HG02763 (cell line): Measurements from ENCODE around the gene ZNF276.
"Not testable (repeated sequence)": the region's sequence is repeated elsewhere in the genome, so short reads cannot be mapped to it uniquely, and the experiment has no call there.

Experiments used
- ATAC-seq: cut with Tn5 transposase; IDR thresholded peaks from one replicate; pipeline ENCODE4 v1.9.1; 2021; ENCODE audit warnings: mild to moderate bottlenecking, moderate library complexity; ENCODE audit not compliant: unreplicated experiment

Gene ZNF276, protein sequence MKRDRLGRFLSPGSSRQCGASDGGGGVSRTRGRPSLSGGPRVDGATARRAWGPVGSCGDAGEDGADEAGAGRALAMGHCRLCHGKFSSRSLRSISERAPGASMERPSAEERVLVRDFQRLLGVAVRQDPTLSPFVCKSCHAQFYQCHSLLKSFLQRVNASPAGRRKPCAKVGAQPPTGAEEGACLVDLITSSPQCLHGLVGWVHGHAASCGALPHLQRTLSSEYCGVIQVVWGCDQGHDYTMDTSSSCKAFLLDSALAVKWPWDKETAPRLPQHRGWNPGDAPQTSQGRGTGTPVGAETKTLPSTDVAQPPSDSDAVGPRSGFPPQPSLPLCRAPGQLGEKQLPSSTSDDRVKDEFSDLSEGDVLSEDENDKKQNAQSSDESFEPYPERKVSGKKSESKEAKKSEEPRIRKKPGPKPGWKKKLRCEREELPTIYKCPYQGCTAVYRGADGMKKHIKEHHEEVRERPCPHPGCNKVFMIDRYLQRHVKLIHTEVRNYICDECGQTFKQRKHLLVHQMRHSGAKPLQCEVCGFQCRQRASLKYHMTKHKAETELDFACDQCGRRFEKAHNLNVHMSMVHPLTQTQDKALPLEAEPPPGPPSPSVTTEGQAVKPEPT

DNA sequence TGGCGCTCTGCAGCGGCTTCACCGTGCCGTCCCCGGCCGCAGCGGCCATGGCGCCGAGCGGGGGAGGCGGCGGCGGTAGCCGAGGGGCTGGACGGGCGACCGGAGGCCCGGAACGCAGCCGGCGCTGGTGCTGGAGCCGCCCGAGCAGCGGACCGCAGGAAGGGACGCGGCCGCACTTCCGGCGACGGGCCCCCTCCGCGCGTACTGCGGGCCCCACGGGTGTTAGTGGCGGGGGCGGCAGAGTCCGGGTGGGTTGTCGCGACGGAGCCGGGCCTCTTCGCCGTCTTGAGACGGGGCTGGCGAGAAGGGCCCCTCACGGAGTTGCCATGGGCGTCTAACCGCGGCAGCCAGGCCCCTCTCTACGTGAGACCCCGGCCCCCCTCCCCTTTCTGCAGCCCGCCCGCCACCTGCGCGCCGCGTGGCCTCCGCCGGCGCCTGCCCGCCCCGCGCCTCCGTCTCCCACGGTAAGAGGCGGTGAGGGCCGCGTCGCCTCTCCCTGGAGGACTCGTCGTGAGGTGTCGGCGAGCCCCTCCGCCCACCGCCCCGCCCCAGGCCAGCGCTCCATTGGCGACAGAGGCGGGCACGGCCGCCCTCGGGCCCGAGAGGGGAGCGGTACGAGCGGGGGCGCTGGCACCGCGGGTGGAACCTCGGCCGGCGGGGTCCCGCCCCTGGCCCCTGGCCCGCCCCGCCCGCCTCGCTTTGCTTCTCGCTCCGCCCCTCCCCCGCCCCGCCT lies at the start of gene ZNF276, which contains the start of gene VPS9D1:
Gene ZNF276 (plus strand): TSS at position 725 of the 733 bp plus-strand sequence. CDS start 104 bp downstream, outside the sequence.
Gene VPS9D1 (minus strand): TSS at position 86 of the 733 bp plus-strand sequence. CDS start 37 bp downstream, at position 49.
- ATAC-seq = peak; percentile 57

DNA sequence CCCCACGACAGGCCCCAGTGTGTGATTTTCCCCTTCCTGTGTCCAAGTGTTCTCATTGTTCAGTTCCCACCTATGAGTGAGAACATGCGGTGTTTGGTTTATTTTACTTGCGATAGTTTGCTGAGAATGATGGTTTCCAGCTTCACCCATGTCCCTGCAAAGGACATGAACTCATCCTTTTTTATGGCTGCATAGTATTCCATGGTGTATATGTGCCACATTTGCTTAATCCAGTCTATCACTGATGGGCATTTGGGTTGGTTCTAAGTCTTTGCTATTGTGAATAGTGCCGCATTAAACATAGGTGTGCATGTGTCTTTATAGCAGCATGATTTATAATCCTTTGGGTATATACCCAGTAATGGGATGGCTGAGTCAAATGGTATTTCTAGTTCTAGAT lies 49.8 kb upstream of the ZNF276 start:
- ATAC-seq = not testable (repeated sequence)

DNA sequence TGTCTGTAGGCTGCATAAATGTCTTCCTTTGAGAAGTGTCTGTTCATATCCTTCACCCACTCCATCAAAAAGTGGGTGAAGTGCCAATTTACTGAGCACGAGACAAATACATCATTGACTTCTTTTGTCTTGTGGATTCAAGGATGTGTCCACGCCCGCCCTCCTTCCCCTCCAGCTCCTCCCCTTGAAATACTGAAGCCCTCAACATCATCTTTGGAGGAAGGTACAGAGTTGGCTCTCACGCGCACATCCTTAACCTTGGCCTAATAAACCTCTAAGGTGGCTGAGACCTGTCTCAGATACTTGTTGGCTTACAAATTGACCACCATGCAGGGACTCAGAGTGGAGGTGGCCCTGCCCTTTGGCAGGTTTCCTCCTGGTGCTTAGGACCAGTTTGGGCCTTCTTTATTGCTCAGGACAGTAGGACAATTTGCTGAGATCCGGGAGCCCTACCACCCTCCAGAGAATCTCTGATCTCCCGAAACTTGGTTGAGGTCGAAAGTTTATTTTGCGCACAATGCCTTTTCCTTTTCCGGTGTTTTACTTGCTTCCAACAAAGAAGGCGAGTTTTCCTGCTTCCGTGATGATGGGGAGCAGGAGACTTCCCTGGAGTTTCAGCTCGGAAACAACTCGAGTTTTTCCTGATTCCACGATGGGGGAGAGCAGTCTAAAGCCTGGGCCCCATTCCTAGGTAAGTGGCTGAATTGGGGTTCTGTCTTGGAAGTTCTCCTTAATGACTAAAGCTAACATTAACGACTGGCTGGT lies 49.0 kb upstream of the ZNF276 start:
- no peak for ATAC-seq

DNA sequence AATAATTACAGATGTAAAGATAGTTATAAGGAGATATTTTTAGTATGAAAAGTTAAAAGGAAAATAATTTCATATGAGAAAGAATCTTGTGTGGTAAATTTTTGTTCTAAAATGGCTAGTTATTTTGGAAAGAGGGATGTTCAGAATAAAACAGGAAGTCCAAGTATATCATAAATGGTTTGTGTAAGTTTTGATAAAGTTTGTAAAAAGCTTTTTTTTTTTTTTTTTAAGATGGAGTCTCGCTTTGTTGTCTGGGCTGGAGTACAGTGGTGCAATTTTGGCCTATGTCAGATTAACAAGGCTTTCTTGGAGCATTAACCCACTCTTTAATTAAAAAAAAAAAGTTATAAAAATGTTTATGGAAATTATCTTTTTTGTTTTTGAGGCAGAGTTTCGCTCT lies 43.1 kb upstream of the ZNF276 start:
- ATAC-seq = no peak

DNA sequence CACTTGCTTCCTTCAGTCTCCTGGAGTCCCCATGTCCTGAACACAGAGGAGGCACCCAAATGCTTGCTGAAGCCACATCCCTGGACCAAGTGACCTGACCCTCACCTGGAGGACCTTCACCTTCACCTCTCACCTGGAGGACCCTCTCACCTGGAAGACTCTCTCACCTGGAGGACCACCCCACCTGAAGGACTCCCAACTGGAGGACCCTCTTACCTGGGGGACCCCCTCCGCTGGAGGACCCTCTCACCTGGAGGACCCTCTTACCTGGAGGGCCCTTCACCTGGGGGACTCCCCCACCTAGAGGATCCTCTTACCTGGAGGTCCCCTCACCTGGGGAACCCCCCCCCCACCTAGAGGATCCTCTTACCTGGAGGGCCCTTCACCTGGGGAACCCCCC lies 35.4 kb upstream of the ZNF276 start:
- ATAC-seq = no peak

DNA sequence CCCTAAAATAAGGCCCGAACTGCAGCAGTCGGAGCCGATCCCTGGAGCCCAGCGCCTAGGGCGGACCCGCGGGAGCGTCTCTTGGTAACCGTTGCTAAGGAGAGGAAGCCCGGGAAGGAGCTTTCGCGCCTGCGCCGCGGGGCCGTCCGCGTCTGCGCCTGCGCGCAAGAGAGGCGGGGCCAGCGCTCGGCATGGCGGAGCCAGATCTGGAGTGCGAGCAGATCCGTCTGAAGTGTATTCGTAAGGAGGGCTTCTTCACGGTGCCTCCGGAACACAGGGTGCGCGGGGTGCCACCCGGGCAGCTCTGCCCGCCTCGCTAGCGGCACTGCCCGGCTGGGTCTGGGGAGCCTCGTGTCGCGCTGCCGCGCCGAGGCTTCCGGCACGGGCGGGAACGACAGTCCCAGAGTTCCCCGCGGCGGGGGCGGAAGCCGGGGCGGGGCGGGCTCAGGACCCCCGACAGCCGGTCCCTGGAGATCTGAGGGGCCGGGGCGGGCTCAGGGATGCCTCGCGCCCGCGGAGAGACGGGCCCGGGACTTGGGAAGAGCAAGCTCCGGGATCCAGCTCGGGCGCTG lies 34.7 kb upstream of the ZNF276 start, which contains the start of gene CDK10:
Gene CDK10 (plus strand): TSS at position 170 of the 572 bp plus-strand sequence. CDS start 22 bp downstream, at position 192.
- ATAC-seq = peak; percentile 80

DNA sequence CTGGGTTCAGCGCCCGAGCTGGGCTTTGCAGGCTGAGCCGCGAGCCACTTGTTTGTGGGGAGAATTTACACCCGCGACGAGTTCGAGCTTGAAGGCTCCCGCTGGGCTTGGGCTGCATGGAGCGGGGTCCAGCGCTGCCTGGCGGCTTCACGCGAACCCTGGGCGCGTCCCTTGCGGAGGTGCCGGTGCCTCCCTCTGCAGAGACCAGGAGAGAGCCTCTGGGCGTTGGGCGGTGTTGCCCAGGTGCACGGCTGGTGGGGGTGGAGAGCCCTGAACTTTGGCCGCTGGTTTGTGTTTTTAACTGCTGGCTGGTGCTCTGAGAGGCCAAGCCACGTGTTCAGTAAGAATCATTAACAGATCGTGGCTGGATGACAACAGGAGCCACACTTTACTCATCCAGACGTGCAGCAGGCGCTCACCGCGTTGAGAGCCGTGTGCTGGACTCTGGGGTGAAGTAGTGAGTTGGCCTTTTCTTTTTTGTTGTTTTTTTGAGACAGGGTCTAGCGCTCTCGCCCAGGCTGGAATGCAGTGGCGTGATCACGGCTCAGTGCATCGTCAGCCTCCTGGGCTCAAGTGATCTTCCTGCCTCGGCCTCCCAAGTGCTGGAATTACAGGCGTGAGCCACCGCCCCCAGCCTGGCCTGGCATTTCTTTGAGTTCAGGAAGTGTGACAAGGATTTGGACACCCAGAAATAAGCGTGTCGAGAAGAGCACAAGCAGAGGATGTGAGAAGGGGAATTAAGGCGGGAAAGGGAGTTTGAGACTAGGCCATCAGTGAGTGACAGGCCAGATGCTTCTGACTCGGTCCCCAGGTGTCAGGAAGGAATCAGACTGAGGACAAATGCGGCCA lies 34.0 kb upstream of the ZNF276 start:
- ATAC-seq = peak; percentile 48

DNA sequence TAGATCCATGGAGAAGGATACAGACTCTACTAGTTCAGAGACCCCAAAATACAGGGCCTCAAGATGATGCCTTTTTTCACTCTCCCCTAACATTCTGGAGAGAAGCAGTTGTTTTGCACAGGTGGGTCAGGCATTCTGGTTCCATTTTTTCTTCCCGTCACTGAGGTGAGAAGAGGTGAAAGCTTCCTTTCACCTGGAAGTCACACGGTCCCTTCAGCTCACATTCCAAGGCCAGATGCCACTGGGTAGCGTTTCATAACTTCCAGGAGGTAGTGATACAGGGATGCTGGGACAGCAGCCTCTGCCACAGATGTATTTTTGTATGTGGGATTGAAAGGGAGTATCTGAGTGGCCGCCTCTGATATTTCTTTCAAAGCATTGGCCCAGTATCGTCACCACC lies 32.9 kb upstream of the ZNF276 start:
- no peak for ATAC-seq

DNA sequence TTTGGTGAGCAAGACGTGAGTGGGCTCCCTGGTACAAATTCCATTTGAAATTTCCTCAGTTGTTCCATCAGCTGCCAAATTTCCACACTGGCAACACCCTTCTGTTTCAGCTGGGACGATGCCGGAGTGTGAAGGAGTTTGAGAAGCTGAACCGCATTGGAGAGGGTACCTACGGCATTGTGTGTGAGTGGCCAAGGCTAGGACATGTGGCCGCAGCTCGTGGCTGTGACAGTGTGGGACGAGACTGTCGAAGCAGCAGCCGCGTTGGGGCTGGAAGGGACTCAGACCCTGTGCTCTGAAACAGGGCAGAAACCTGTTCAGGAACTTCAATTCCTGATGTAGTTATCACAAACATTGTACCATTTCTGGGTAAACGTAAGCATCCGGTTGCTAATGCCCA lies 32.2 kb upstream of the ZNF276 start:
- no peak for ATAC-seq

DNA sequence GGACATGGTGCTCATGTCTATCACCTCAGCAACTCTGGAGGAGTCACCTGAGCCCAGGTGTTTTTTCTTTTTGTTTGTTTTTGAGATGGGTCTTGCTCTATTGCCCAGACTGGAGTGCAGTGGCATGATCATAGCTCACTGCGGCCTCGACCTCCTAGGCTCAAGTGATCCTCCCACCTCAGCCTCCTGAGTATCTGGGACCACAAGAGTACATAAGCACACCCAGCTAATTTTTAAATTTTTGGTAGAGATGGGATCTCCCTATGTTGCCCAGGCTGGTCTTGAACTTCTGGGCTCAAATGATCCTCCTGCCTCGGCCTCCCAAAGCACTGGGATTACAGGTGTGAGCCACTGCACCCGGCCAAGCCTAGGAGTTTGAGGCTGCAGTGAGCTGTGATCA lies 31.7 kb upstream of the ZNF276 start:
- not testable (repeated sequence) for ATAC-seq

DNA sequence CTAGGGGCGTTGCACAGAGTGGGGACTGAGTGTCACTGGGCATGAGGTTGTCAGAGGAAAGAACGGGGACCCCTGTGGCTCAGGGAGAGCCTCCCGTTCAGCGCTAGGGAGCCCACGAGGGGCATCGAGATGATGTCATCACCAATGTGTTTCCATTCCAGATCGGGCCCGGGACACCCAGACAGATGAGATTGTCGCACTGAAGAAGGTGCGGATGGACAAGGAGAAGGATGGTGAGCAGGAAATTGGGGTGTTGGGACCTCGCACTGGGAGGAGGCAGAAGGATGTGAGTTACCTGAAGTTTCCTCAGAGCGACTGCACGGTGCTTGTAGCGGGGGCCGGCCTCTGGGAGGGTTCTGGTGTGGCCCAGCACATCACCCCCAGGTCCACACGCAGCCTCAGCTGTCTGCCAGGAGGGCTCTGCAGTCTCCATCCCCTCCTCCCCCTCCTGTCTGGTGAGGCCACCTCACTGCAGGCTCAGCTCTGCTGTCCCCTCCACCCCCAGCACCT lies 30.9 kb upstream of the ZNF276 start:
- no peak for ATAC-seq

DNA sequence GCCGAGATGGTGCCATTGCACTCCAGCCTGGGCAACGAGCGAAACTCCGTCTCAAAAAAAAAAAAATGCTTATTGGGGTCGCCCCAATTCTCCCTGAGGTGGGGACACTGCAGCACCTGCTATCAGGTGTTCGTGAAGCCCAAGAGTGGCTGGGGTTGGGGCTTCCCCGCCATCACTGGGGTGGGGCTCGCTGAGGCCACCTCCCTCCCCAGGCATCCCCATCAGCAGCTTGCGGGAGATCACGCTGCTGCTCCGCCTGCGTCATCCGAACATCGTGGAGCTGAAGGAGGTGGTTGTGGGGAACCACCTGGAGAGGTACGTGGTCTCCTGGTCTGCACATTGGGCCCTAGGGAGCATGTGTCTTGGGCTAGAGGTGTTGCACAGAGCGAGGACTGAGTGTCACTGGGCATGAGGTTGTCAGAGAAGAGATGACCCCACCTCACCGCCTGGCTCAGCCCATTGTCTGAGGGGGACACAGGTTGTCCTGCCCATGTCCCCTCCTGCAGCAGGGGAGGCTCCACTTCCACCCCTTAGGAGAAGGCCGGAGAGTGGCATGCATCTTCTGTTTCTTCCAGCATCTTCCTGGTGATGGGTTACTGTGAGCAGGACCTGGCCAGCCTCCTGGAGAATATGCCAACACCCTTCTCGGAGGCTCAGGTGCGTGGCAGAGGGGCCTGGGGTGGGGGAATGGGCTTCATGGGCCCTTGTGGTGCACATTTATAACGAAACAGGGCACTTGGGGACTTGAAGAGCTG lies 29.9 kb upstream of the ZNF276 start:
- ATAC-seq = no peak

DNA sequence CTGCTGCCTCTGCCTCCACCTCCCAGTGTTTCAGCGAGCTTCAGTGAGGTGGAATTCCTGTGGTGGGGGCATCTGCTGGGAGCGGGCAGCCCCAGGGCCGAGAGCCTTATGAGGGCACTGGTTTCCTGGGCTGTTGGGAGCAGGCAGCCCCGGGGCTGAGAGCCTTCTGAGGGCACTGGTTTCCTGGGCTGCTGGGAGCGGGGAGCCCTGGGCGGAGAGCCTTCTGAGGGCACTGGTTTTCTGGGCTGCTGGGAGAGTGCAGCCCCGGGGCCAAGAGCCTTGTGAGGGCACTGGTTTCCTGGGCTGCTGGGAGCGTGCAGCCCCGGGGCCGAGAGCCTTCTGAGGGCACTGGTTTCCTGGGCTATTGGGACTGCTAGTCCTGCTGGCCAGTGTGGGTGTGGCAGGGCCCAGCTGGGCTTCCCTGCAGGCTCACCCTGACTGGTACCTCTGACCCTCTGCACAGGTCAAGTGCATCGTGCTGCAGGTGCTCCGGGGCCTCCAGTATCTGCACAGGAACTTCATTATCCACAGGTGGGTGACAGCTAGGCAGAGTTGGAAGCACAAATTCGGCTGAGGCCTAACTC lies 29.3 kb upstream of the ZNF276 start:
- no peak for ATAC-seq

DNA sequence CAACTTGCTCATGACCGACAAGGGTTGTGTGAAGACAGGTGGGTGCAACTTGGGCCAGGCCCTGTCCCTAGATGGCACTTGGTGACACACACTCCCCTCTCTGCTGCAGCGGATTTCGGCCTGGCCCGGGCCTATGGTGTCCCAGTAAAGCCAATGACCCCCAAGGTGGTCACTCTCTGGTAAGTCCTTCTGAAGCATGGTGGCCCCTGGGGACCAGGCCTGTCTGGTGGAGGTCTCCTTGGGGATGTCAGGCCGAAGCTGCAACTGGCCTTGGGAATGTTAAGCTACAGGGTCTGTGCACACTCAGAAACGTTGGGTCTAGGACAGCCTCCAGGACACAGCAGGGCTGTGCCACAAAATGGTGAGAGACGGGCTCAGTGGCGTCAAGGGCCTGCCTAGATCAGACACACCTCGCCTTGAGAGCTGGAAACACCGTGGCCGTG lies 28.0 kb upstream of the ZNF276 start:
- no peak for ATAC-seq

DNA sequence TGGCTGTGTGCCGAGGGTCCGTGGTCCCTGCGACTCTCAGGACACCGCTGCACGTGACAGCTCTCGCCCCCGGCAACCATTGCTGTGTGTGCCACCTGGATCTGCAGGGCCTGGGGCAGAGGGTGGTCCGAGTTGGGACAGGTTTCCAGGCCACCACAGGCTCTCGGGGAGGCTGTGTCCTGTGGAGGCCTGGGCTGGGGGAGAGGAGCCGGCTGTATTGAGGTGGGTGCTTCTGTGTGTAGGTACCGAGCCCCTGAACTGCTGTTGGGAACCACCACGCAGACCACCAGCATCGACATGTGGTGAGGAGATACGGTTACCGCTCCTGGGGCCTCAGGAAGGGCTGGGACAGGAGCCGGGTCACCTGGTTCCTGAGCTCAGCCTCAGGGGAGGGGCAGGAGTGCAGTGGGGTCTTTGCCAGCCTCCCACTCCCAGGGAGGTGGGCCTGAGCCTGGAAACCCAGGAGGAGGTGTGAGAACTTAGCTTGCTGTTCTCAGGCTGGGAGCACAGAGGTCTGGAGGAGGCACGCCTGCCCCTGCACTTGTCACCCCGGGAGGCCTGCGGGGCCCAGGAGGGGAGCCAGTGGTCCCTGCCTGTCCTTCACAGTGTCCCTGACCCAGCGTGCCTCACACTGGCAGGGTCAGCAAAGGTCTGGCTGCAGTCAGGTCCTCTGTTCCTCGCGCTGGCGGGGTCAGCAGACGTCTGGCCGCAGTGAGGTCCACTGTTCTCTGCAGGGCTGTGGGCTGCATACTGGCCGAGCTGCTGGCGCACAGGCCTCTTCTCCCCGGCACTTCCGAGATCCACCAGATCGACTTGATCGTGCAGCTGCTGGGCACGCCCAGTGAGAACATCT lies 27.2 kb upstream of the ZNF276 start:
- no peak for ATAC-seq

DNA sequence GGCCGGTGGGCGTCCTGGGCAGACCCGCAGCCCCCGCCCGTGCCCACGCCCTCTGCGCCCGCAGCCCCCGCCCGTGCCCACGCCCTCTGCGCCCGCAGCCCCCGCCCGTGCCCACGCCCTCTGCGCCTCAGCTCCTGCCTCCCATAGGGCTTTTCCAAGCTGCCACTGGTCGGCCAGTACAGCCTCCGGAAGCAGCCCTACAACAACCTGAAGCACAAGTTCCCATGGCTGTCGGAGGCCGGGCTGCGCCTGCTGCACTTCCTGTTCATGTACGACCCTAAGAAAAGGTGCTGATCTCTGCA lies 26.6 kb upstream of the ZNF276 start:
- ATAC-seq = not testable (repeated sequence)

DNA sequence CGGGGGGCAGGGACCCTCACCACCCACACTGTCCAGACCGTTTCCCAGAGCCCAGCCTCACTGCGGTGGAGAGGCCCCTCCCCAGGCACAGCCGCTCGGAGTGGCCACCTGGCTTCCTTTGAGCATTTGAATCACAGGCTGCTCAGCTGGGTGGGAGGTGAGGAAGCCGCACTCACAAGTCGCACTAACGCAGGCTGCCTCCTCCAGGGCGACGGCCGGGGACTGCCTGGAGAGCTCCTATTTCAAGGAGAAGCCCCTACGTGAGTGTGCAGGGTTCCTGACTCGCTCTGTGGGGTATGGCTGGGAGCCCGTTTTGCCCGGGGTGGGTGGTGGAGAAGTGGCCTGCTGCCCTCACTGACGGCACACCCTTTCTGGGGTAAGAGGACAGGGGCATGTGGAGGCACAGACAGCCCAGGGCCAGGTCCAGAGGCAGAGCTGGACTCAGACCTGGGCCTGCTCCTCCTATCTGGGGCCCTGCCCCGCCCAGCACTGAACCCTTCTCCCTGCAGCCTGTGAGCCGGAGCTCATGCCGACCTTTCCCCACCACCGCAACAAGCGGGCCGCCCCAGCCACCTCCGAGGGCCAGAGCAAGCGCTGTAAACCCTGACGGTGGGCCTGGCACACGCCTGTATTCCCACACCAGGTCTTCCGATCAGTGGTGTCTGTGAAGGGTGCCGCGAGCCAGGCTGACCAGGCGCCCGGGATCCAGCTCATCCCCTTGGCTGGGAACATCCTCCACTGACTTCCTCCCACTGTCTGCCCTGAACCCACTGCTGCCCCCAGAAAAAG lies 26.1 kb upstream of the ZNF276 start:
- no peak for ATAC-seq
